Loucy (cell line): ENCODE results near the gene PRRC2A.

Source experiments
- CTCF ChIP-seq: fragments of 200-600 bp; sonication (generic); conservative IDR thresholded peaks from 2 replicates; pipeline ENCODE4 v1.5.1; 2014; ENCODE audit warnings: mild to moderate bottlenecking, antibody characterized with exemption, low read length
- EZH2phosphoT487 ChIP-seq: fragments of 200-600 bp; IDR thresholded peaks from 2 replicates; pipeline ENCODE4 v1.6.1; 2018; ENCODE audit warnings: antibody characterized with exemption, mild to moderate bottlenecking, moderate library complexity, borderline replicate concordance

GRCh38 chr6:31585491-31585890 is 35.0 kb upstream of the PRRC2A start:
- TF ChIP-seq CTCF (peak; percentile 73), EZH2phosphoT487 (no peak)
